Caco-2 (cell line): ENCODE results near the gene IQGAP1. TPM values are rescaled to one million over a fixed set of nuclear protein-coding genes. Genes with fewer than 3 reads are reported as not detected.
A peak's percentile ranks its signal among the peaks of the same experiment; 100 is the strongest.

Experiments
- BruUV-seq: library from RNA; stranded (reverse); fragments of 400-500 nt; replicated peaks from 2 replicates; lab custom pipeline; 2021; lab: Mats Ljungman, UMichigan
- CTCF ChIA-PET: fragments of 300-600 bp; sonication (Branson Sonifier 250); formaldehyde crosslinking; loops from one replicate; lab custom pipeline; 2022; ENCODE audit warnings: antibody characterized with exemption; lab: Charles Lee
- POLR2A ChIA-PET: fragments of 300-600 bp; sonication (Branson Sonifier 250); formaldehyde crosslinking; loops from one replicate; lab custom pipeline; 2022; ENCODE audit warnings: antibody characterized with exemption; lab: Charles Lee
- DNase-seq, 2 experiments: peaks; one replicate each; pipeline versions ENCODE4 v3.0.0 to v3.0.0-alpha.2; 2020 to 2022
- H3K27me3 ChIP-seq: replicated peaks from 2 replicates; pipeline ENCODE4 v1.6.0; 2011; ENCODE audit warnings: low read length; ENCODE audit not compliant: control insufficient read depth, insufficient read depth
- H3K36me3 ChIP-seq: 2 replicates; pipeline ENCODE4 v1.5.1; 2011; ENCODE audit warnings: low read length; ENCODE audit not compliant: control insufficient read depth, insufficient read depth
- H3K4me1 ChIP-seq: fragments of 250-450 bp; sonication (Bioruptor Pico); 2 replicates; pipeline ENCODE4 v1.5.1; 2020; ENCODE audit warnings: mild to moderate bottlenecking
- H3K4me3 ChIP-seq: 2 replicates; pipeline ENCODE4 v1.5.1; 2011; ENCODE audit warnings: low read depth, mild to moderate bottlenecking, control low read depth, low read length
- H3K9me3 ChIP-seq: fragments of 250-450 bp; sonication (Bioruptor Pico); 2 replicates; pipeline ENCODE4 v1.5.1; 2020; ENCODE audit warnings: mild to moderate bottlenecking, moderate library complexity
- H3K27ac Mint-ChIP-seq: one replicate; pipeline ENCODE4 v1.8.0; 2022; ENCODE audit warnings: mixed read lengths; ENCODE audit not compliant: unreplicated experiment
- H3K27me3 Mint-ChIP-seq: one replicate; pipeline ENCODE4 v1.8.0; 2022; ENCODE audit warnings: mixed read lengths; ENCODE audit not compliant: insufficient read depth, unreplicated experiment
- H3K36me3 Mint-ChIP-seq: one replicate; pipeline ENCODE4 v1.8.0; 2022; ENCODE audit warnings: mild to moderate bottlenecking, mixed read lengths; ENCODE audit not compliant: insufficient read depth, unreplicated experiment
- H3K4me1 Mint-ChIP-seq: one replicate; pipeline ENCODE4 v1.8.0; 2022; ENCODE audit warnings: low read depth, mixed read lengths; ENCODE audit not compliant: unreplicated experiment
- H3K4me3 Mint-ChIP-seq: one replicate; pipeline ENCODE4 v1.8.0; 2022; ENCODE audit warnings: mild to moderate bottlenecking, moderate library complexity, mixed read lengths; ENCODE audit not compliant: unreplicated experiment
- H3K9me3 Mint-ChIP-seq: one replicate; pipeline ENCODE4 v1.8.0; 2022; ENCODE audit warnings: mixed read lengths; ENCODE audit not compliant: unreplicated experiment
- intact Hi-C: fragments of 100-400 bp; cut with micrococcal nuclease; formaldehyde crosslinking; loops from one replicate; pipeline ENCODE4 v1.10.0; 2022; ENCODE audit not compliant: unreplicated experiment
- total RNA-seq: library from RNA; stranded (reverse); gene quantifications from 2 replicates; pipeline ENCODE4 v1.2.3, GENCODE V29; 2022
- TF ChIP-seq, protein P1 (sequence below), 2 experiments: fragments of 200-600 bp in 1 of 2; IDR thresholded peaks; 1 replicate in 1 of 2; 2 replicates in 1 of 2; pipeline versions ENCODE4 v1.5.1 to v1.8.0; 2011 to 2022; ENCODE audit warnings: antibody characterized with exemption in 1 of 2, control low read depth in 1 of 2, inconsistent platforms in 1 of 2, low read depth in 1 of 2, low read length in 1 of 2, mild to moderate bottlenecking in 1 of 2, moderate library complexity in 1 of 2; ENCODE audit not compliant: insufficient read depth in 1 of 2, severe bottlenecking in 1 of 2, unreplicated experiment in 1 of 2

Gene IQGAP1
- total RNA-seq, 1 experiment from 2014 or later = 142 TPM

DNA sequence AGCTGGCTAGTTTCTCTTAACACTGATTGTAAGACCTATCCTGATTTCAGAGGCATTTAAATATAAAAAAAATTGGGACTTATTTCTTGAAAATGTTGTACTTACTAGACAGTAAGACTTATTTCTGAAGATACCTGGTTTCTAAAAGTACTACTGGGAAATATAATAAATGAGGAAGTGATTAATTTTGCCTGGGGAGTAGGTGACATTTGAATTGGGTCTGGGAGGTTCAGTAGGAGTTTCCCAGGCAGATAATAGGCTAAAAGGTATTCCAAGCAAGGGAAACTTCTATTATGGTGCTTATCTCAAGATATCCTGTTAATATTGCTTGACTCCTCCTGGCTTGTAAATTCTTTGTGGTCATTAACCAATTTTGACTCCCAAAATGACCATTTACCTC lies 6.5 kb upstream of the IQGAP1 start:
- Mint-ChIP-seq H3K27me3 (no peaks in the 10 kb centered on the region), H3K36me3 (no peaks in the 10 kb centered on the region), H3K27ac (no peak overlapping the region), H3K9me3 (peaks cover 7% of the 10 kb centered on the region), H3K4me3 (no peak overlapping the region), H3K4me1 (no peaks in the 10 kb centered on the region)
- ChIA-PET CTCF (interaction anchor here (0.9 kb wide), 1 partner anchor 14 kb away, joined by 3 read pairs; no protein-coding TSS in a partner anchor), POLR2A (no interaction called here)
- H3K4me1 ChIP-seq = no peaks in the 10 kb centered on the region
- intact Hi-C loops = no loop called here
- DNase-seq = no peak
- no peak overlapping the region for H3K4me3 ChIP-seq
- no peaks in the 10 kb centered on the region for H3K36me3 ChIP-seq
- no peaks in the 10 kb centered on the region for H3K27me3 ChIP-seq
- peaks cover 8% of the 10 kb centered on the region for H3K9me3 ChIP-seq
- BruUV-seq = no TSS peak
- TF ChIP-seq, protein P1, sequence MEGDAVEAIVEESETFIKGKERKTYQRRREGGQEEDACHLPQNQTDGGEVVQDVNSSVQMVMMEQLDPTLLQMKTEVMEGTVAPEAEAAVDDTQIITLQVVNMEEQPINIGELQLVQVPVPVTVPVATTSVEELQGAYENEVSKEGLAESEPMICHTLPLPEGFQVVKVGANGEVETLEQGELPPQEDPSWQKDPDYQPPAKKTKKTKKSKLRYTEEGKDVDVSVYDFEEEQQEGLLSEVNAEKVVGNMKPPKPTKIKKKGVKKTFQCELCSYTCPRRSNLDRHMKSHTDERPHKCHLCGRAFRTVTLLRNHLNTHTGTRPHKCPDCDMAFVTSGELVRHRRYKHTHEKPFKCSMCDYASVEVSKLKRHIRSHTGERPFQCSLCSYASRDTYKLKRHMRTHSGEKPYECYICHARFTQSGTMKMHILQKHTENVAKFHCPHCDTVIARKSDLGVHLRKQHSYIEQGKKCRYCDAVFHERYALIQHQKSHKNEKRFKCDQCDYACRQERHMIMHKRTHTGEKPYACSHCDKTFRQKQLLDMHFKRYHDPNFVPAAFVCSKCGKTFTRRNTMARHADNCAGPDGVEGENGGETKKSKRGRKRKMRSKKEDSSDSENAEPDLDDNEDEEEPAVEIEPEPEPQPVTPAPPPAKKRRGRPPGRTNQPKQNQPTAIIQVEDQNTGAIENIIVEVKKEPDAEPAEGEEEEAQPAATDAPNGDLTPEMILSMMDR (IDR thresholded peaks at IDR 0.05; ENCODE audit: insufficient read depth in 1 of 2, low read depth in 1 of 2, low read length in 1 of 2, severe bottlenecking in 1 of 2, unreplicated experiment in 1 of 2) = no peak

DNA sequence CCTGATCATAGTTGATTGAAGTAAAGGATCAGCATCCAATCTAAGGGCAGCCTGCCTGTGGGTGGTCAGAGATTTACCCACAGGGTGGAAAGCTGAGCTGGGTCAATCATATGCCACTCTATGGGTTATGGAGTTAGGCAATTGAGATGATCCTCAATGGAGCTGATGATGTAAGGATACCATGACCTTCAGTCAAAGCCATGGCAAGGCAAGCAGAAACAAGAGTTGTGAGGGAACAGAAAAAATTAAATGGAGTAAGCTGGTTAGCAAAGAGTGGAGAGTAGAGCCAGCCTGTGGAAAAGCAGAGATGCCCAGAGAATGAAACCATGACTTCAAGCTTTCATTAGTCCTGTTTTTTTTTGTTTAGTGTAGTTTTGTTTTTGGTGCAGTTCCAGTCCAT lies 5.7 kb upstream of the IQGAP1 start:
- BruUV-seq = no TSS peak
- no peaks in the 10 kb centered on the region for H3K27me3 Mint-ChIP-seq
- POLR2A ChIA-PET = no interaction called here

DNA sequence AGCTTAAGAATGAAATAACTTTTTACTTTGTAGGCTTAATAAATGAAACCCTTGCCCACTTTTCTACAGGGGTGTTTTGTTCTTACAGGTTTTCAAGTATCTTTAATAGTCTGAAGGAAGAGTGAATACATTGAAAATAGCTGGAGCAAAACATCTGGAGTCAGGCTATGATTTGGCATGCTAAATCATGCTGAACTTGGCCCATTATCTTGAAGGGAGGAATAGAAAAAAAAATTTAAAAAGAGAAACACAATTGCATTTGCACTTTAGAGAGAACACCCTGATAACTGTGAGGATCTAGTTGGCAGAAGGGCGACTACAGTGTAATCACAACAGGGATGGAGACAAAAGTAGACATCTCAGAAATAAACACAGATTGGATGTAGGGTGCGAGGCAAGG lies 1.8 kb upstream of the IQGAP1 start:
- Mint-ChIP-seq H3K27me3 (no peaks in the 10 kb centered on the region), H3K27ac (no peak overlapping the region), H3K4me3 (peak overlapping the region; percentile 53), H3K36me3 (peaks cover 31% of the 10 kb centered on the region), H3K4me1 (peaks cover 23% of the 10 kb centered on the region), H3K9me3 (no peaks in the 10 kb centered on the region)
- Histone ChIP-seq H3K4me3 (no peak overlapping the region), H3K27me3 (no peaks in the 10 kb centered on the region), H3K36me3 (no peaks in the 10 kb centered on the region), H3K9me3 (no peaks in the 10 kb centered on the region), H3K4me1 (peaks cover 18% of the 10 kb centered on the region)
- intact Hi-C loops = no loop called here
- ChIA-PET POLR2A (interaction anchor here (0.6 kb wide), 1 partner anchor 549 kb away, joined by 4 read pairs; no protein-coding TSS in a partner anchor), CTCF (no interaction called here)
- DNase-seq = no peak
- TF ChIP-seq, protein P1 (IDR thresholded peaks at IDR 0.05; ENCODE audit: insufficient read depth in 1 of 2, low read depth in 1 of 2, low read length in 1 of 2, severe bottlenecking in 1 of 2, unreplicated experiment in 1 of 2) = no peak
- no TSS peak for BruUV-seq

More for the DNA sequence above, 5.7 kb upstream of the IQGAP1 start:
- CTCF ChIA-PET = interaction anchor here (0.9 kb wide), 2 partner anchors 15 to 89 kb away, joined by 3 read pairs; no protein-coding TSS in a partner anchor
- Mint-ChIP-seq H3K4me3 (no peak overlapping the region), H3K9me3 (peaks cover 7% of the 10 kb centered on the region), H3K4me1 (no peaks in the 10 kb centered on the region), H3K27ac (no peak overlapping the region), H3K36me3 (no peaks in the 10 kb centered on the region)
- TF ChIP-seq, protein P1 (IDR thresholded peaks at IDR 0.05; ENCODE audit: insufficient read depth in 1 of 2, low read depth in 1 of 2, low read length in 1 of 2, severe bottlenecking in 1 of 2, unreplicated experiment in 1 of 2) = no peak
- Histone ChIP-seq H3K4me1 (no peaks in the 10 kb centered on the region), H3K27me3 (no peaks in the 10 kb centered on the region), H3K4me3 (no peak overlapping the region), H3K36me3 (no peaks in the 10 kb centered on the region), H3K9me3 (peaks cover 8% of the 10 kb centered on the region)
- DNase-seq = no peak
- intact Hi-C loops = no loop called here
